H1 (cell line): Measurements from ENCODE around the gene SIN3B. TPM values are rescaled to one million over a fixed set of nuclear protein-coding genes. Genes with fewer than 3 reads are reported as not detected.

Experiments
- CTCF ChIA-PET: fragments of 300-600 bp; sonication (Branson Sonifier 250); formaldehyde crosslinking; loops from one replicate; lab custom pipeline; 2021; ENCODE audit not compliant: partially characterized antibody; lab: Charles Lee
- POLR2A ChIA-PET: fragments of 300-600 bp; sonication (Branson Sonifier 250); formaldehyde crosslinking; loops from one replicate; lab custom pipeline; 2021; ENCODE audit warnings: inconsistent platforms; ENCODE audit not compliant: partially characterized antibody; lab: Charles Lee
- DNase-seq, 2 experiments: peaks; one replicate each; pipeline versions ENCODE4 v3.0.0 to v3.0.0-alpha.2; 2010 to 2022; ENCODE audit warnings: low spot score in 2 of 2, low read depth in 1 of 2, mixed read lengths in 1 of 2
- FAIRE-seq: peaks from 2 replicates; lab custom pipeline; 2011; peaks lifted over from hg19 to GRCh38; lab: Jason Lieb, UNC
- H2AFZ ChIP-seq: 2 replicates; pipeline ENCODE4 v1.8.1; 2012; ENCODE audit warnings: low read length, inconsistent platforms
- H2AK5ac ChIP-seq: 2 replicates; pipeline ENCODE4 v1.6.1; 2013; ENCODE audit warnings: low read depth, low read length
- H2BK120ac ChIP-seq: replicated peaks from 2 replicates; pipeline ENCODE3; 2013; ENCODE audit warnings: low read depth, low read length, inconsistent platforms
- H2BK12ac ChIP-seq: 2 replicates; pipeline ENCODE4 v1.6.1; 2013; ENCODE audit warnings: low read depth, low read length
- H2BK15ac ChIP-seq: 2 replicates; pipeline ENCODE4 v1.6.1; 2013; ENCODE audit warnings: low read length
- H2BK20ac ChIP-seq: 2 replicates; pipeline ENCODE4 v1.6.1; 2013; ENCODE audit warnings: low read length
- H2BK5ac ChIP-seq: 2 replicates; pipeline ENCODE4 v1.6.1; 2013; ENCODE audit warnings: low read depth, low read length
- H3K14ac ChIP-seq: 2 replicates; pipeline ENCODE4 v1.6.1; 2013; ENCODE audit warnings: inconsistent platforms; ENCODE audit not compliant: insufficient read length
- H3K18ac ChIP-seq: 2 replicates; pipeline ENCODE4 v1.6.1; 2013; ENCODE audit warnings: low read length; ENCODE audit errors: extremely low read depth
- H3K23ac ChIP-seq: 2 replicates; pipeline ENCODE4 v1.6.1; 2013; ENCODE audit warnings: inconsistent platforms; ENCODE audit not compliant: insufficient read length
- H3K23me2 ChIP-seq: 2 replicates; pipeline ENCODE4 v1.6.1; 2013; ENCODE audit warnings: low read depth, low read length
- H3K27ac ChIP-seq: 2 replicates; pipeline ENCODE4 v1.6.1; 2011; ENCODE audit warnings: low read depth, low read length, inconsistent platforms
- H3K27me3 ChIP-seq, 4 experiments: replicated peaks in 1 of 4; 1 replicate in 1 of 4; 2 replicates in 3 of 4; pipeline versions ENCODE4 v1.6.1 to v1.8.1; 2011 to 2013; ENCODE audit warnings: low read length in 3 of 4, mild to moderate bottlenecking in 3 of 4, inconsistent platforms in 2 of 4, mixed read lengths in 2 of 4, moderate library complexity in 1 of 4; ENCODE audit not compliant: control insufficient read depth in 3 of 4, insufficient read depth in 3 of 4; ENCODE audit errors: extremely low read depth in 1 of 4
- H3K36me3 ChIP-seq, 4 experiments: 2 replicates each; pipeline versions ENCODE4 v1.6.1 to v1.8.1; 2011 to 2013; ENCODE audit warnings: mild to moderate bottlenecking in 4 of 4, low read length in 3 of 4, moderate library complexity in 2 of 4, control low read depth in 1 of 4, inconsistent platforms in 1 of 4; ENCODE audit not compliant: insufficient read depth in 4 of 4, control insufficient read depth in 2 of 4
- H3K4ac ChIP-seq: replicated peaks from 2 replicates; pipeline ENCODE3; 2013; ENCODE audit warnings: low read length, low read depth, mixed read lengths, inconsistent platforms; ENCODE audit not compliant: insufficient read length
- H3K4me1 ChIP-seq, 4 experiments: replicated peaks in 1 of 4; 1 replicate in 1 of 4; 2 replicates in 3 of 4; pipeline versions ENCODE4 v1.6.1 to v1.8.1; 2011 to 2013; ENCODE audit warnings: low read length in 3 of 4, inconsistent platforms in 2 of 4, mixed read lengths in 1 of 4; ENCODE audit not compliant: insufficient read depth in 4 of 4, control insufficient read depth in 3 of 4
- H3K4me2 ChIP-seq, 2 experiments: 2 replicates each; pipeline versions ENCODE4 v1.6.1 to v1.8.1; 2011 to 2013; ENCODE audit warnings: low read depth in 2 of 2, low read length in 2 of 2, control low read depth in 1 of 2, inconsistent platforms in 1 of 2, mild to moderate bottlenecking in 1 of 2; ENCODE audit not compliant: insufficient read depth in 1 of 2
- H3K4me3 ChIP-seq, 4 experiments: fragments of 200-600, 300-600 bp in 1 of 4; sonication (generic), shearing (Covaris generic), sonication (Bioruptor Twin) in 1 of 4; 2 replicates each; pipeline versions ENCODE4 v1.5.1 to v1.8.1; 2011 to 2016; ENCODE audit warnings: low read length in 4 of 4, low read depth in 3 of 4, control low read depth in 2 of 4, inconsistent platforms in 2 of 4, mild to moderate bottlenecking in 2 of 4, mixed read lengths in 1 of 4, moderate library complexity in 1 of 4; ENCODE audit not compliant: insufficient read depth in 2 of 4; ENCODE audit errors: extremely low read depth in 1 of 4
- H3K56ac ChIP-seq: replicated peaks from 2 replicates; pipeline ENCODE3; 2013; ENCODE audit warnings: low read depth, mild to moderate bottlenecking, mixed read lengths, low read length, inconsistent platforms; ENCODE audit not compliant: insufficient read length
- H3K79me1 ChIP-seq: 2 replicates; pipeline ENCODE4 v1.6.1; 2013; ENCODE audit warnings: low read depth, low read length, control low read depth
- H3K79me2 ChIP-seq, 2 experiments: 2 replicates each; pipeline versions ENCODE4 v1.6.1 to v1.8.1; 2012 to 2013; ENCODE audit warnings: low read length in 2 of 2, mild to moderate bottlenecking in 2 of 2, inconsistent platforms in 1 of 2; ENCODE audit not compliant: insufficient read depth in 2 of 2, control insufficient read depth in 1 of 2
- H3K9ac ChIP-seq, 4 experiments: replicated peaks in 1 of 4; 1 replicate in 1 of 4; 2 replicates in 3 of 4; pipeline versions ENCODE4 v1.6.1 to v1.8.1; 2011 to 2013; ENCODE audit warnings: low read depth in 3 of 4, low read length in 3 of 4, control low read depth in 2 of 4, mild to moderate bottlenecking in 2 of 4, moderate library complexity in 2 of 4, inconsistent platforms in 1 of 4; ENCODE audit errors: extremely low read depth in 1 of 4
- H3K9me3 ChIP-seq, 2 experiments: 2 replicates each; pipeline versions ENCODE4 v1.6.1 to v1.8.1; 2012 to 2013; ENCODE audit warnings: mild to moderate bottlenecking in 2 of 2, moderate library complexity in 2 of 2, control low read depth in 1 of 2, inconsistent platforms in 1 of 2, low read depth in 1 of 2, low read length in 1 of 2, mixed read lengths in 1 of 2; ENCODE audit not compliant: insufficient read depth in 2 of 2
- H4K20me1 ChIP-seq, 2 experiments: replicated peaks in 1 of 2; 2 replicates each; pipeline versions ENCODE3 to v1.8.1; 2011 to 2013; ENCODE audit warnings: inconsistent platforms in 2 of 2, low read length in 2 of 2, mild to moderate bottlenecking in 1 of 2; ENCODE audit not compliant: insufficient read depth in 2 of 2, control insufficient read depth in 1 of 2
- H4K5ac ChIP-seq: 2 replicates; pipeline ENCODE4 v1.6.1; 2013; ENCODE audit warnings: low read length, low read depth, mixed read lengths, inconsistent platforms; ENCODE audit not compliant: insufficient read length
- H4K8ac ChIP-seq: 2 replicates; pipeline ENCODE4 v1.8.0; 2013; ENCODE audit warnings: mild to moderate bottlenecking, moderate library complexity, low read length, inconsistent platforms; ENCODE audit not compliant: insufficient read depth; ENCODE audit errors: extremely low read depth
- H4K91ac ChIP-seq: replicated peaks from 2 replicates; pipeline ENCODE3; 2013; ENCODE audit warnings: low read length, mixed read lengths, inconsistent platforms; ENCODE audit not compliant: insufficient read length
- KDM1A ChIP-seq: fragments of 200-600, 300-600 bp; sonication (generic); IDR thresholded peaks from 2 replicates; pipeline ENCODE4 v1.7.1; 2016; ENCODE audit warnings: mild to moderate bottlenecking, low read length, borderline replicate concordance
- MAFK ChIP-seq: IDR thresholded peaks from 2 replicates; pipeline ENCODE4 v1.6.1; 2012; ENCODE audit warnings: low read depth, mild to moderate bottlenecking, improper control_type of control experiment, low read length
- SRF ChIP-seq: IDR thresholded peaks from 2 replicates; pipeline ENCODE4 v1.6.1; 2011; ENCODE audit warnings: mild to moderate bottlenecking, low read depth, low read length, moderate library complexity
- WGBS, 2 experiments: shearing (Covaris generic) in 1 of 2; methylation state at CpG; one replicate each; pipeline versions ENCODE4 v1.1.6 to v1.1.7; 2013 to 2015; ENCODE audit warnings: low lambda C conversion rate in 2 of 2, mixed read lengths in 2 of 2, inconsistent platforms in 1 of 2, low coverage in 1 of 2, missing lambda C conversion rate in 1 of 2; ENCODE audit not compliant: insufficient replicate concordance in 2 of 2, insufficient coverage in 1 of 2, insufficient read length in 1 of 2; ENCODE audit errors: extremely low coverage in 1 of 2, missing lambda C conversion rate in 1 of 2; 5-methylcytosine and 5-hydroxymethylcytosine counted together
- polyA plus RNA-seq, 7 experiments: library from polyadenylated mRNA; depleted of rRNA in 3 of 7; stranded (reverse) in 5 of 7; unstranded in 2 of 7; fragments of >200 nt in 5 of 7; fragments of 200-250 nt in 2 of 7; gene quantifications; 1 replicate in 5 of 7; 2 replicates in 1 of 7; 4 replicates in 1 of 7; pipeline versions ENCODE4 v1.2.1 to v1.2.3, GENCODE V29; 2011 to 2013; ENCODE audit warnings: missing spikeins in 2 of 7, mixed read lengths in 2 of 7
- total RNA-seq: library from RNA; stranded (reverse); fragmentation: NEBNext Ultra II Directional; extraction: Animal tissue kit (Norgen Biotek cat#: 25700); gene quantifications from 2 replicates; pipeline ENCODE4 v1.2.1, GENCODE V29; 2021

Gene SIN3B
- total and polyA plus RNA-seq, 2 of the 8 experiments (the other 6 are each of a cell fraction or from before 2014, with no cell fraction given), result 29.5 to 71.1 TPM

DNA sequence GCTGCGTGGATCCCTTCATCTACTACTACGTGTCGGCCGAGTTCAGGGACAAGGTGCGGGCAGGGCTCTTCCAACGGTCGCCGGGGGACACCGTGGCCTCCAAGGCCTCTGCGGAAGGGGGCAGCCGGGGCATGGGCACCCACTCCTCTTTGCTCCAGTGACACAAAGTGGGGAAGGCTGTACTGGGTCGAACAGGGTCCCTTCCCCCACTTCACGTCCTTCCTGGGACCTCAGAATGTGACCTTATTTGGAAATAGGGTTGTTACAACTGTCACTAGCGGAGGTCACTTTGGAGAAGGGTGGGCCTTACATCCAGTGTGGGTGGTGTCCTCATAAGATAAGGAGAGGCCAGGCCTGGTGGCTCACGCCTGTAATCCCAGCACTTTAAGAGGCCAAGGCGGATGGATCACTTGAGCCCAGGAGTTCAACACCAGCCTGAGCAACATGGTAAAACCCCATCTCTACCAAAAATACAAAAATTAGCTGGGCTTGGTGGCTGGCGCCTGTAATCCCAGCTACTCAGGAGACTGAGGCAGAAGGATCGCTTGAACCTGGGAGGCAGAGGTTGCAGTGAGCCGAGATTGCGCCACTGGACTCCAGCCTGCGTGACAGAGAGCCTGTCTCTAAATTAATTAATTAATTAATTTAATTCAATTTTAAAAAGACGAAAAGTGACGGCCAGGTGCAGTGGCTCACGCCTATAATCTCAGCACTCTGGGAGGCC, 61.4 kb downstream of the SIN3B start:
- 82% methylated on average over 23 of the region's 24 CpGs; no CpG with 5 or more reads in 1 of the 2 experiments for WGBS, 2 experiments
- no peak overlapping the region for H3K27ac ChIP-seq
- H4K8ac ChIP-seq, result peak overlapping the region; percentile 31; the same call in 1 of the 2 replicates
- no peak overlapping the region for H4K5ac ChIP-seq
- TF ChIP-seq KDM1A (no peak), MAFK (no peak), SRF (peak; percentile 45; the same call in 1 of the 2 replicates)
- TF ChIP-seq, all 59 proteins: peak for 1
- Histone ChIP-seq H2BK20ac (no peak overlapping the region), H3K79me1 (no peaks in the 10 kb centered on the region), H3K9ac (no peak overlapping the region; a peak in 1 of 7 replicates), H3K79me2 (no peaks in the 10 kb centered on the region), H3K4me1 (no peaks in the 10 kb centered on the region; a peak in 2 of 7 replicates), H3K9me3 (no peaks in the 10 kb centered on the region), H3K23me2 (no peaks in the 10 kb centered on the region), H3K4me2 (no peak overlapping the region), H2AFZ (no peak overlapping the region), H2AK5ac (no peak overlapping the region), H3K56ac (no peak overlapping the region), H3K18ac (no peak overlapping the region), H4K91ac (no peak overlapping the region), H4K20me1 (no peaks in the 10 kb centered on the region), H2BK5ac (no peak overlapping the region), H3K36me3 (no peaks in the 10 kb centered on the region), H3K27me3 (no peaks in the 10 kb centered on the region; a peak in 1 of 7 replicates), H3K4ac (no peak overlapping the region), H3K14ac (no peak overlapping the region), H2BK15ac (no peak overlapping the region), H3K4me3 (no peak overlapping the region), H2BK12ac (no peak overlapping the region), H2BK120ac (no peak overlapping the region), H3K23ac (no peak overlapping the region)
- ChIA-PET POLR2A (no interaction called here), CTCF (interaction anchor here (1.6 kb wide), 1 partner anchor 61 kb away, joined by 3 read pairs; no protein-coding TSS in a partner anchor)
- no peak for DNase-seq
- FAIRE-seq, result no peak
